Loucy (cell line): ENCODE measurements around the gene AHR.
A peak's percentile ranks its signal among the peaks of the same experiment; 100 is the strongest.

Experiments used
- H2AFZ ChIP-seq: fragments of 200-600 bp; sonication (generic); 2 replicates; pipeline ENCODE4 v1.6.0; 2016; ENCODE audit warnings: antibody characterized with exemption, mild to moderate bottlenecking, low read length, moderate library complexity
- H3F3A ChIP-seq: fragments of 200-600 bp; 2 replicates; pipeline ENCODE4 v1.6.0; 2016; ENCODE audit warnings: antibody characterized with exemption, low read depth, mild to moderate bottlenecking
- H3K27me3 ChIP-seq: fragments of 200-600 bp; sonication (generic); 2 replicates; pipeline ENCODE4 v1.6.1; 2014; ENCODE audit warnings: low read length, mild to moderate bottlenecking; ENCODE audit not compliant: insufficient read depth, poor library complexity, severe bottlenecking
- H3K36me3 ChIP-seq: fragments of 200-600 bp; sonication (generic); 2 replicates; pipeline ENCODE4 v1.6.1; 2016; ENCODE audit warnings: low read length; ENCODE audit not compliant: insufficient read depth
- H3K4me1 ChIP-seq: fragments of 200-600 bp; sonication (generic); 2 replicates; pipeline ENCODE4 v1.5.1; 2014; ENCODE audit warnings: low read length, mild to moderate bottlenecking; ENCODE audit not compliant: insufficient read depth, poor library complexity, severe bottlenecking
- H3K4me2 ChIP-seq: fragments of 200-600 bp; sonication (generic); 2 replicates; pipeline ENCODE4 v1.6.0; 2014; ENCODE audit warnings: antibody characterized with exemption, low read length, low read depth, mild to moderate bottlenecking; ENCODE audit not compliant: poor library complexity, severe bottlenecking
- H3K4me3 ChIP-seq: fragments of 200-600 bp; sonication (generic); 2 replicates; pipeline ENCODE4 v1.5.1; 2014; ENCODE audit warnings: low read length, mild to moderate bottlenecking, mixed read lengths; ENCODE audit not compliant: poor library complexity, severe bottlenecking
- H3K79me2 ChIP-seq: fragments of 200-600 bp; sonication (generic); 2 replicates; pipeline ENCODE4 v1.6.1; 2014; ENCODE audit warnings: low read length; ENCODE audit not compliant: insufficient read depth
- H3K9ac ChIP-seq: fragments of 200-600 bp; sonication (generic); 2 replicates; pipeline ENCODE4 v1.6.0; 2014; ENCODE audit warnings: mild to moderate bottlenecking, low read depth, low read length, moderate library complexity; ENCODE audit not compliant: poor library complexity, severe bottlenecking
- H3K9me2 ChIP-seq: fragments of 200-600 bp; sonication (generic); replicated peaks from 2 replicates; pipeline ENCODE4 v1.6.1; 2016; ENCODE audit warnings: low read depth, low read length, mixed read lengths
- H3K9me3 ChIP-seq: fragments of 200-600 bp; sonication (generic); 2 replicates; pipeline ENCODE4 v1.6.1; 2014; ENCODE audit warnings: mild to moderate bottlenecking, antibody characterized with exemption, low read length, low read depth; ENCODE audit not compliant: insufficient read depth
- H4K20me1 ChIP-seq: fragments of 200-600 bp; sonication (generic); 2 replicates; pipeline ENCODE4 v1.6.0; 2014; ENCODE audit warnings: antibody characterized with exemption, low read length, mild to moderate bottlenecking; ENCODE audit not compliant: insufficient read depth, poor library complexity, severe bottlenecking
- EZH2phosphoT487 ChIP-seq: fragments of 200-600 bp; IDR thresholded peaks from 2 replicates; pipeline ENCODE4 v1.6.1; 2018; ENCODE audit warnings: antibody characterized with exemption, mild to moderate bottlenecking, moderate library complexity, borderline replicate concordance
- TF ChIP-seq, protein P1 (sequence below): fragments of 200-600 bp; sonication (generic); conservative IDR thresholded peaks from 2 replicates; pipeline ENCODE4 v1.5.1; 2014; ENCODE audit warnings: mild to moderate bottlenecking, antibody characterized with exemption, low read length

The AHR gene

DNA sequence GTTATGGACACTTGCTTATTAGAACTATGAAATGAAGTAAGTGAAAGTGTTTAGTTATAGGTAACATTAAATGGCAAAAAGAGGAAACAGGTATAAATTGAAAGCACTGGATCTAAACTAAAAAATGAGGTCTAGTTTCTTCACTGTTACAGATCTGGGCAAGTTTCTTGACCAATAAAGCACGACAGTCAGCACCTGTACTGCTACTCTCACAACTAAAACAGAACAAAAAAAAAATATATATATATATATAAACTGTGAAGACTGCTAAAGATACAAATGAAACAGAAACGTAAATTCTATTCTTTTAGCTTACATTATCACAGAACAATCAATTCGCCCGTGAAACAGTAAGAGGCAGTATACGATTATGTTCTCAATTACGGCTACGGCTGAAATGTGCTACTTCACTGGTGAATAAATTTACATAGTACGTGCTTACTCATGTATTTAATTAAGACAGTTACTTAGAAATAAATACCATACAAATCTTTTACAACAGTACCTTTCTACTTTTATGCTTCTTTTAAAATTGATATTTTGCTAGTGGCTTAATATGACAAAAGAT, 4.2 kb downstream of the AHR start:
- Histone ChIP-seq H3K27me3 (no peaks in the 10 kb centered on the region), H3K9me2 (no peaks in the 10 kb centered on the region), H4K20me1 (no peaks in the 10 kb centered on the region), H3K9me3 (no peaks in the 10 kb centered on the region), H3K4me2 (peak overlapping the region; percentile 41), H3K36me3 (no peaks in the 10 kb centered on the region), H3K4me3 (peak overlapping the region; percentile 39), H2AFZ (no peak overlapping the region), H3K79me2 (no peaks in the 10 kb centered on the region), H3K4me1 (peaks cover 23% of the 10 kb centered on the region), H3F3A (no peaks in the 10 kb centered on the region), H3K9ac (no peak overlapping the region)
- TF ChIP-seq, protein P1, sequence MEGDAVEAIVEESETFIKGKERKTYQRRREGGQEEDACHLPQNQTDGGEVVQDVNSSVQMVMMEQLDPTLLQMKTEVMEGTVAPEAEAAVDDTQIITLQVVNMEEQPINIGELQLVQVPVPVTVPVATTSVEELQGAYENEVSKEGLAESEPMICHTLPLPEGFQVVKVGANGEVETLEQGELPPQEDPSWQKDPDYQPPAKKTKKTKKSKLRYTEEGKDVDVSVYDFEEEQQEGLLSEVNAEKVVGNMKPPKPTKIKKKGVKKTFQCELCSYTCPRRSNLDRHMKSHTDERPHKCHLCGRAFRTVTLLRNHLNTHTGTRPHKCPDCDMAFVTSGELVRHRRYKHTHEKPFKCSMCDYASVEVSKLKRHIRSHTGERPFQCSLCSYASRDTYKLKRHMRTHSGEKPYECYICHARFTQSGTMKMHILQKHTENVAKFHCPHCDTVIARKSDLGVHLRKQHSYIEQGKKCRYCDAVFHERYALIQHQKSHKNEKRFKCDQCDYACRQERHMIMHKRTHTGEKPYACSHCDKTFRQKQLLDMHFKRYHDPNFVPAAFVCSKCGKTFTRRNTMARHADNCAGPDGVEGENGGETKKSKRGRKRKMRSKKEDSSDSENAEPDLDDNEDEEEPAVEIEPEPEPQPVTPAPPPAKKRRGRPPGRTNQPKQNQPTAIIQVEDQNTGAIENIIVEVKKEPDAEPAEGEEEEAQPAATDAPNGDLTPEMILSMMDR: peak; percentile 59
- no peak for TF ChIP-seq EZH2phosphoT487

DNA sequence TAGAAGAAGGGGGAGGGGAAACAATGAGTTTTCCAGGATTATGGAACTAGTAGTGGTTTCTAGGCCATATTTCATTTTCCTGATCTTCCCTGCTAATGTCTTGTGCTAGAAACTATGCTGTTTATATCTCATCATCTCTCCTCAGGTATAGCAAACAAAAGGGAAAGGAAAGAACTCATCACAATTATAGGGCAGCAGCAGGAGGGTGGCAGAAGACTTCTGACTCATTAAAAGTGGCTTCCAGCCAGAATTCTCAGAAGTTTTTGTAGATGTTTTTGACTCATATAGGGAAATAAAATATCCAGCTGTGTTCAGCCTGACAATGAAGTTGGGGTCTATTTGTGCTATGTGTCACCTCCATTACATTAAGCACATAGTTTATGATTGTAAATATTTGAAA, 6.5 kb downstream of the AHR start:
- Histone ChIP-seq H3K27me3 (no peaks in the 10 kb centered on the region), H3K79me2 (no peaks in the 10 kb centered on the region), H3K4me2 (no peak overlapping the region), H3K36me3 (no peaks in the 10 kb centered on the region), H3K9ac (no peak overlapping the region), H4K20me1 (no peaks in the 10 kb centered on the region), H3K4me1 (peaks cover 20% of the 10 kb centered on the region), H3F3A (no peaks in the 10 kb centered on the region), H3K9me3 (no peaks in the 10 kb centered on the region), H2AFZ (no peak overlapping the region), H3K4me3 (no peak overlapping the region), H3K9me2 (no peaks in the 10 kb centered on the region)
- TF ChIP-seq EZH2phosphoT487: no peak
- TF ChIP-seq, protein P1: no peak

DNA sequence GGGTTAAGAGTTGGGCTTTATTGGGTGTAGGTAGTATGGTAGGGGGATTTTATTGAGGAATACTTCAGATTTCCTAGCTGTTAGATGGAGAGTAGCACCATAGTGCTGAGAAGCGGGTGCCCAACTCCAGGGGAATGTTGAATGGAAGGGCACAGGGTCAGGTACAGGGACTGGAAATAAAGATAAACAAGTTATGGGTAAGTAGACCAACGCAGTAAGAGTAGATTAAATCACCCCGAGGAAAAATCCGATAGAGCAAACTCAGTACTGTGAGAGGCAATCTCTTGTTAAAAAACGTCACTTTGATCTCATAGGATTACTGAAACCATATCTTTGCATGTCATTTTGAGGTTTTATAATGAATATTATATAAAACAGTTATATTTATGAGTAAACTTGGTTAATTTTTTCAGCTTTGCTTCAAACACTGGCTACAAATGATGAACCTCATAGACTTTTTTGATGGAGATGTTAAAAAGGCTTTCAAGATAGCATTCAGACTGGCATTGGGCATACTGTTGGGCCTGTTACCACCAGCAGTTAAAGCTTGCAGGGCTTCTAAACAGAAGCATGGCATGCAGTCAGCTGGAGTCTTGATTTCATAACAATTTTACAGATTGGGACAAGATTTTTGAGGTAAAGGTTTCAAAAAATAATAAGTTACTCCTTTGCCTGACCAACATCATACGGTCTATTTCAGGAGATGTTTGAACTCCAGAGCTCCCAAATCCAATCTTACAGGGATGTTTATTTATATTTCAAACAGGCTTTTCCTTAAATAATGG, 7.1 kb downstream of the AHR start:
- H4K20me1 ChIP-seq: no peaks in the 10 kb centered on the region
- H2AFZ ChIP-seq: no peak overlapping the region
- H3K9me3 ChIP-seq: no peaks in the 10 kb centered on the region
- TF ChIP-seq, protein P1: no peak
- no peak for TF ChIP-seq EZH2phosphoT487
- H3K4me2 ChIP-seq: no peak overlapping the region
- H3K4me1 ChIP-seq: peaks cover 15% of the 10 kb centered on the region
- H3K9me2 ChIP-seq: no peaks in the 10 kb centered on the region
- no peaks in the 10 kb centered on the region for H3K79me2 ChIP-seq
- H3F3A ChIP-seq: no peaks in the 10 kb centered on the region
- H3K36me3 ChIP-seq: no peaks in the 10 kb centered on the region
- H3K4me3 ChIP-seq: no peak overlapping the region
- no peaks in the 10 kb centered on the region for H3K27me3 ChIP-seq
- H3K9ac ChIP-seq: no peak overlapping the region
